CD4-positive, alpha-beta T cell treated with Interferon gamma for 1 hour (primary cell): ENCODE measurements around the gene PCDHB15.
"Not testable (repeated sequence)": the region's sequence is repeated elsewhere in the genome, so short reads cannot be mapped to it uniquely, and the experiment has no call there.

ENCODE experiments used
- DNase-seq: peaks from one replicate; pipeline ENCODE4 v3.0.0-alpha.2; 2020

PCDHB15 gene

GRCh38 chr5:141245250-141245717 lies at the start of gene PCDHB15:
TSS of gene PCDHB15 (plus strand) at chr5:141245395. CDS start at chr5:141245579, 184 bp downstream.
- no peak for DNase-seq

- no peak for DNase-seq
Measured at GRCh38 chr5:141196363-141196762, 48.8 kb upstream of the PCDHB15 start.

- no peak for DNase-seq
Measured at GRCh38 chr5:141199359-141200235, 45.6 kb upstream of the PCDHB15 start, which contains the start of gene PCDHB11. TSS of gene PCDHB11 (plus strand) at chr5:141199627. CDS start at chr5:141199775, 148 bp downstream.

GRCh38 chr5:141201126-141201525 lies 44.1 kb upstream of the PCDHB15 start:
- DNase-seq, result not testable (repeated sequence)

- not testable (repeated sequence) for DNase-seq
Measured at GRCh38 chr5:141201646-141202045, 43.5 kb upstream of the PCDHB15 start.

GRCh38 chr5:141208478-141208877 lies 36.7 kb upstream of the PCDHB15 start, which contains the start of gene PCDHB12:
TSS of gene PCDHB12 (plus strand) at chr5:141208719. CDS start at chr5:141208908, 189 bp downstream.
- no peak for DNase-seq

- DNase-seq, result not testable (repeated sequence)
Measured at GRCh38 chr5:141210281-141210680, 34.9 kb upstream of the PCDHB15 start.

- not testable (repeated sequence) for DNase-seq
Measured at GRCh38 chr5:141210849-141211248, 34.3 kb upstream of the PCDHB15 start.

- DNase-seq, result not testable (repeated sequence)
Measured at GRCh38 chr5:141213656-141214339, 31.4 kb upstream of the PCDHB15 start, which contains the start of gene PCDHB13. TSS of gene PCDHB13 (plus strand) at chr5:141213919. CDS start at chr5:141214124, 205 bp downstream.

- not testable (repeated sequence) for DNase-seq
Measured at GRCh38 chr5:141214583-141214982, 30.6 kb upstream of the PCDHB15 start.

- DNase-seq, result not testable (repeated sequence)
Measured at GRCh38 chr5:141215504-141215903, 29.7 kb upstream of the PCDHB15 start.

GRCh38 chr5:141216035-141216434 lies 29.2 kb upstream of the PCDHB15 start:
- DNase-seq, result not testable (repeated sequence)

- no peak for DNase-seq
Measured at GRCh38 chr5:141223112-141223783, 21.9 kb upstream of the PCDHB15 start, which contains the start of gene PCDHB14. TSS of gene PCDHB14 (plus strand) at chr5:141223343. CDS start at chr5:141223506, 163 bp downstream.

GRCh38 chr5:141224844-141225243 lies 20.4 kb upstream of the PCDHB15 start:
- not testable (repeated sequence) for DNase-seq

- DNase-seq, result not testable (repeated sequence)
Measured at GRCh38 chr5:141225421-141225820, 19.8 kb upstream of the PCDHB15 start.

GRCh38 chr5:141234109-141234667 lies 11.0 kb upstream of the PCDHB15 start:
- no peak for DNase-seq

- DNase-seq, result not testable (repeated sequence)
Measured at GRCh38 chr5:141235922-141236321, 9.3 kb upstream of the PCDHB15 start.

- DNase-seq, result no peak
Measured at GRCh38 chr5:141236516-141237313, 8.5 kb upstream of the PCDHB15 start.

- DNase-seq, result no peak
Measured at GRCh38 chr5:141241496-141241895, 3.7 kb upstream of the PCDHB15 start.

- not testable (repeated sequence) for DNase-seq
Measured at GRCh38 chr5:141246971-141247370, 1.8 kb downstream of the PCDHB15 start.

- not testable (repeated sequence) for DNase-seq
Measured at GRCh38 chr5:141247434-141247833, 2.2 kb downstream of the PCDHB15 start.
